Ecto neural progenitor cell (in vitro differentiated cells): Measurements from ENCODE around the gene BTN3A1.
A peak's percentile ranks its signal among the peaks of the same experiment; 100 is the strongest.

Source experiments
- DNase-seq: peaks from one replicate; pipeline ENCODE4 v3.0.0-alpha.2; 2018; ENCODE audit warnings: low spot score

BTN3A1 gene

GRCh38 chr6:26379740-26380139, 22.3 kb upstream of the BTN3A1 start:
- DNase-seq = no peak

- no peak for DNase-seq
These were observed 21.8 kb upstream of the BTN3A1 start for GRCh38 chr6:26380256-26380655.

- no peak for DNase-seq
These were observed 20.0 kb upstream of the BTN3A1 start for GRCh38 chr6:26382121-26382520.

GRCh38 chr6:26383624-26384417, 18.3 kb upstream of the BTN3A1 start:
- DNase-seq = peak; percentile 55

- DNase-seq = no peak
These were observed 16.3 kb upstream of the BTN3A1 start for GRCh38 chr6:26385734-26386125.

- no peak for DNase-seq
These were observed 14.5 kb upstream of the BTN3A1 start for GRCh38 chr6:26387565-26387964.

- no peak for DNase-seq
These were observed 14.1 kb upstream of the BTN3A1 start for GRCh38 chr6:26388014-26388413.

- no peak for DNase-seq
These were observed 13.6 kb upstream of the BTN3A1 start for GRCh38 chr6:26388441-26388840.

- DNase-seq = no peak
These were observed 12.7 kb upstream of the BTN3A1 start for GRCh38 chr6:26389349-26389894.

GRCh38 chr6:26390531-26390930, 11.5 kb upstream of the BTN3A1 start:
- no peak for DNase-seq

GRCh38 chr6:26392932-26393636, 9.0 kb upstream of the BTN3A1 start:
- no peak for DNase-seq

GRCh38 chr6:26394289-26394688, 7.8 kb upstream of the BTN3A1 start:
- DNase-seq = no peak

GRCh38 chr6:26398555-26398954, 3.5 kb upstream of the BTN3A1 start:
- DNase-seq = no peak

GRCh38 chr6:26400626-26401025, 1.4 kb upstream of the BTN3A1 start:
- DNase-seq = no peak

GRCh38 chr6:26401389-26401986, 587 bp upstream of the BTN3A1 start:
- DNase-seq = no peak

GRCh38 chr6:26403893-26404292, 1.8 kb downstream of the BTN3A1 start:
- DNase-seq = no peak

- DNase-seq = no peak
These were observed 2.5 kb downstream of the BTN3A1 start for GRCh38 chr6:26404546-26404945.

- no peak for DNase-seq
These were observed 7.0 kb downstream of the BTN3A1 start for GRCh38 chr6:26408828-26409730.

- no peak for DNase-seq
These were observed 9.7 kb downstream of the BTN3A1 start for GRCh38 chr6:26411751-26412150.

GRCh38 chr6:26412228-26412627, 10.2 kb downstream of the BTN3A1 start:
- DNase-seq = peak; percentile 50

GRCh38 chr6:26412954-26413353, 10.9 kb downstream of the BTN3A1 start:
- no peak for DNase-seq

- DNase-seq = no peak
These were observed 12.2 kb downstream of the BTN3A1 start for GRCh38 chr6:26414281-26414680.
